Inflammatory macrophage treated with lipopolysaccharide for 1 hour (primary cell): ENCODE data around the gene UNKL.

ENCODE experiments used
- DNase-seq, 2 donors: peaks; one replicate each; pipeline ENCODE4 v3.0.0-alpha.2; 2020 to 2022

UNKL gene

DNA sequence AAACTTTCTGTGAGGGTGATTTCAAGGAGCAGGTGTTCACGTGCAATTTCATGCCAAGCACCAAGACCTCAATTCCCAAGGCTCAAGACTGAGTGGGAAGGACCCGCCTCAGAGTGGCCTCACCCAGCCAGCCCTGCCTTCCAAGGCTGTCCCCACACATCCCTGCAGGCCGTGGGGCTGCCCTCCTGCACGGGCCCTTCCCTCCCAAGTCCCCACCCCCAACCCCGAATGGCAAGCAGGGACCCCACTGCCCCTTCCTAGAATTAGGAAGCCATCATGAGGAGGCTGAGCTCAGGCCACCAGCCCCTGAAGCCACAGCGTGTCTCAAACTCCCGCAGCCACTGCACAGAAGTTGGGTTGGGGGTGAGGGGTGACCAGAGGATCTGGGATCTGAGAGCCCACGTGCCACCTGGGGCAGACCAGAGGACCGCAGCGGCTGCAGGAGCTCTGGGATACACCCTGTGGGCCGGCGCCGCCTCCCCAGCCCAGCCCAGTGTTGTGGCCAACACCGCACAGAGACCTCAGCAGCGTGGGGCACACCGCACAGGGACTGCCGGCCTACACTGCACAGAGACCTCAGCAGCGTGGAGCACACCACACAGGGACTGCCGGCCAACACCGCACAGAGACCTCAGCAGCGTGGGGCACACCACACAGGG lies 42.1 kb downstream of the UNKL start:
- DNase-seq = no peak

DNA sequence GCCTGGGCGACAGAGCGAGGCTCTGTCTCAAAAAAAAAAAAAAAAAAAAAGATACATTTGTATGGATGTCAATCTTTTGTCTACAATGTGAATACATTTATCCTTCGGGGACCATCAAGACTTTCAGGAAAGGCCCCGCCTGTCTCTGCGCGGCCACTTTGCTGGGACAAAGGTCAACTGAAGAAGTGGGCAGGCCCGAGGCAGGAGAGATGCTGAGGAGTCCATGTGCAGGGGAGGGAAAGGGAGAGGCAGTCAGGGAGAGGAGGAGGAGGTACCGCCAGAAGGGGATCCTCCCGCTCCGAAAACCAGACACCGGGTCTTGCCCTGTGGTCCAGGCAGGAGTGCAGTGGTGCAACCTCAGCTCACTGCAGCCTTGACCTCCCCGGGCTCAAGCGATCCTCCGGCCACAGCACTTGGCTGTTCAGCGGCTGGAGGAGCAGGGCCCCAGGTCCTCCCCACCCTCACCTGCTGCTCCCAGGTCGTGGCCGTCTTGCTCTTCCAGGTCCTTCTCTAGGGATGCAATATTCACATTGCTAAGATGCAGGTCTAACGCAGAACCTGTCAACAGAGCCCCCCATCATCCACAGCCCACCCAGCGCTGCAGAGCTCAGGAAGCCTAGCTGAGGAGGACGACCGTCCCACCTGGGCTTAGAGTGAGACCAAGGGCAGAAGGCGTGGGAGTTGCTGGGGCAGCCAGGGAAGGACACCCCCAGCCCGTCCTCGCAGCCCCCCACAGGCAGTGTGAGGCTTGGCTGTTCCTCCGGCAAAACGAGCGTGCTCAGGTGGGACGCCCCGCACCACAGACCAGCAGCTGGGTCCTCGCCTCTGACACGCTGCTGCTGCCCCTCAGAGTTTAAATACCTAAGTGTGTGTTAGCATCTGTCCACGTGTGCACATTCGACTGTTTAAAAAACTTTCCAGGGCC lies 43.2 kb downstream of the UNKL start:
- DNase-seq = no peak

DNA sequence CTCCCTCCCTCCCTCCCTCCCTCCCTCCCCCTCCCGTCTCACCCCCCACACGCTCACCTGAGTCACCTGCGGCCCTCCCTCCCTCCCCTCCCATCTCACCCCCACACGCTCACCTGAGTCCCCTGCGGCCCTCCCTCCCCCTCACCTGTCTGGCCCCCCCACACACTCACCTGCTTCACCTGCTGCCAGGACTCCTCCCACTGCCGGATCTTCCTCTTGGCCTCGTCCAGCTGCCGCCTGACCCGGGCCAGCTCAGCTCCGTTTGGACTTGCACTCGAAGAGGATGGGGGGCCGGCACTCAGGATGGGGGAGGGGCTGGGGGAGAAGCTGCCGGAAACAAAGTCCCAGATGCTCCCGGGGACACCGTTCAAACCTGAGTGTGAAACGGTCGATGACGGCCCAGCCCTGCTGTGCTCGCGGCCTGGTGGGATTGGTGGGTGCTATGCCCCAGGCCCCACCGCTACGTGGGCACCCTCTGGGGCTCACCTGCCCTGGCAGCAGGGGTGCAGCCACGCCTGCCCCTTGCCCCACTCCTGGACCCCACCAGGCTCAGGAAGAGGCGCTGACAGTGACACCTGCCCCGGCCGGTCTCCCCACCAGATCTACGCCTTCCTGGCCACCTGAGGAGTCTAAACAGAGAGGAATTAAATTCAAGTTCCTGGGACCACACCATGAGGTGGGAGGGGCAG lies 46.9 kb downstream of the UNKL start:
- no peak for DNase-seq

DNA sequence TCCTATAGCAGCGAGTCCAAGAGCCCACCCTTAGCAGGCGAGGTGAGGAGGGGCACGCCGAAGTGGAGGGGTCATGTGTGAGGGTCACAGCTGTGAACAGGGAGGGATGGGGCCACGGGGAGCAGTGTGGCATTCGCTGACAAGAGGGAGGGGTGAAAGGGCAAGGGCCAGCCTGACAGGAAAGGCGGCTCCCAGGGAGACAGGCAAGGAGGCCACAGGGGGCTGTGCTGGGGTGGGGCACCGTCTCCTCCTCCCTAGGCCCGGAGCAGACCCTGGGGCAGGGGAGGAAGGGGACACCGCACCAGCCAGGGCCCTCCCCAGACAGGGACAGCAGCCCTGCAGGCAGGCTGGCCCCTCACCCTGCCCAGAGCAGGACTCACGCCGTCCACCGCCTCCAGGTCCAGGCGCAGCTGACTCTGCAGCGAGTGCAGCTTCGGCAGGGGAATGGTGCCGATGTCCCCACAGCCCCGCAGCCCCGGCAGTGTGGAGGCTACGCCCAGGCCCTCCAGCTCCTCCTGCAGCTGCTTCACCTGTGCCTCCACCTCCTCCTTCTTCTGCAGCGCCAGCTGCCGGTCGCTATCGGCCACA lies 47.7 kb downstream of the UNKL start:
- DNase-seq = no peak

DNA sequence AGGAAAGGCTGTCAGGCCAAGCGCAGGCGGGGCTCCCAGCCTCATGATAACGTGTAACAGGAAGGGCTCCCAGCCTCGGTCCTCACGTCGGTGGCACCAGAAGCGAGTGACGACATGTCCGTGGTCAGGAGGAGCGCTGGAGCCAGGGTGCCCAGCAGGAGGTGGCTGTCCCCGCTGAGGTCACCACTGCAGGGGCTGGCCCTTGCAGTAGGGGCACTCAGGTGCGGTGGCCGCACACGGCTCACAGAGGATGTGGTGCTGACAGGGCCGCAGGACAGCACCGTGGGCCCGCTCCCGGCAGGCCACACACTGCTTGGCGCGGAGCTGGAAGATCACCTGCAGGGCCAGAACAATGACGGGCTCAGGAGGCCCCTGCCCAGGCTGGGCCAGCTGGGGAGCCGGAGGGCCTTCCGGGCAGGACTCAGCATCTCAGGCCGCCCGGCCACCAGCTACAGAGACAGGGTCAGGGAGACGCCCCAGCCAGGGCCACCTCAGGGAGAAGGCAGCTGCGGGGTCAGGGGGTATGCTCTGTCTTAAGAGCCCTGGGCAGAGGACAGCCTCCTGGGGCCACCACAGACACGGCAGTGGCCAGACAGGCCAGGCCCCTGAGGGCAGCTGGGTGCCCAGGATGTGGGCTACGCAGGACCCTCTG lies 48.3 kb downstream of the UNKL start:
- DNase-seq = no peak

DNA sequence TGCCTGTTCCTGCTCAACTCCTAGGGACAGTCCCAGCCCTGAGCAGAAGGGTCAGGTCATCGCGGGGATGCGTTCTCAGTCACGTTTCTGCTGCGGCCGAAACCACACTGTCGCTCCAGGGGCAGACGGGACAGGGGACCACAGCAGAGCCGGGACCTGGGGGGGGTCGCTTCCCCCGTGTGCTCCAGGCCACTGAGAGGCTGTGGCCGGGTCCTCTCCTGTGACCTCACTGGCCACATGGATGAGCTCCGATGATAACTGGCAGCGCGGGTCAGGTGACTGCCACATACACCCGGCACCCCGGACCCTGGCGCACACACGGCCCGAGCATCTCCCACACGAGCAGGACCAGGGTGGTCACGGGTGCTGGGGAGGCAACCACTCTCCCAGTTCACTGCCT lies 50.0 kb downstream of the UNKL start:
- DNase-seq = no peak

DNA sequence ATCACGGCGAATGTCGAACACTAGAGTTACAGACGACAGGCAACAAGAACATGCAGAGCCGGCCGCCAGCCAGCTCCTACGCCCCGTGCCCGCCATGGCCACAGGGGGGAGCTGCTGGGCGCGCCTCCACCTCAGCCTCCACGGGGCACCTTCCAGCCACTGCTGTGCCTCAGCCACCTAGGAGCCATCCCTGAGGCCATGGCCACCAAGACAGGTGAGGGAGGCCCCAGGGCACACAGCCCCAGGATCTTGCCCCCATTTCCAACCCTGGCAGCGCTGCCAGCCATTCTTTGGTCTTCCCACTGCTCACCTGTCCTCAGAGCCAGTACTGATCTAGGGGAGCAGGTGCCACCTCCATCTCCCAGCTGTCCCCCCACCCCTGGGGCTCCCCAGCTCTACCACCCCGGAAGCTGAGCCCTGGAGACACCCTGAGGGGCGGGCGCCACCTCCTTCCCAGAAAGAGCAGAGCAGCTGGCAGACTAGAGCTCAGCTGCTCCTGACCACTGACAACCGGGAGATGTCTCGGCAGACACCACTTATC lies 50.9 kb downstream of the UNKL start:
- DNase-seq = peak; percentile 21 to 60

DNA sequence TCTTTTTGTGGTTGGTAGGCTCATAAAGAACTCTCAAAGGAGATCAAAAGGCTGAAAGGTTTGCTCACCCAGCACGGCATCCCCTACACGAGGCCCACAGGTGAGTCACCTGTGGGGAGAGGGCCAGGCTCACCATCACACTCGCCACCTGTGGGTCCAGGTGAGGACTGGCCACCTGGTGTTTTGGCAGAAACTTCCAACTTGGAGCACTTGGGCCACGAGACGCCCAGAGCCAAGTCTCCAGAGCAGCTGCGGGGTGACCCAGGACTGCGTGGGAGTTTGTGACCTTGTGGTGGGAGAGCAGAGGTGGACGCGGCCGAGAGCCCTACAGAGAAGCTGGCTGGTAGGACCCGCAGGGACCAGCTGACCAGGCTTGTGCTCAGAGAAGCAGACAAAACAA lies 51.7 kb downstream of the UNKL start:
- DNase-seq = no peak

DNA sequence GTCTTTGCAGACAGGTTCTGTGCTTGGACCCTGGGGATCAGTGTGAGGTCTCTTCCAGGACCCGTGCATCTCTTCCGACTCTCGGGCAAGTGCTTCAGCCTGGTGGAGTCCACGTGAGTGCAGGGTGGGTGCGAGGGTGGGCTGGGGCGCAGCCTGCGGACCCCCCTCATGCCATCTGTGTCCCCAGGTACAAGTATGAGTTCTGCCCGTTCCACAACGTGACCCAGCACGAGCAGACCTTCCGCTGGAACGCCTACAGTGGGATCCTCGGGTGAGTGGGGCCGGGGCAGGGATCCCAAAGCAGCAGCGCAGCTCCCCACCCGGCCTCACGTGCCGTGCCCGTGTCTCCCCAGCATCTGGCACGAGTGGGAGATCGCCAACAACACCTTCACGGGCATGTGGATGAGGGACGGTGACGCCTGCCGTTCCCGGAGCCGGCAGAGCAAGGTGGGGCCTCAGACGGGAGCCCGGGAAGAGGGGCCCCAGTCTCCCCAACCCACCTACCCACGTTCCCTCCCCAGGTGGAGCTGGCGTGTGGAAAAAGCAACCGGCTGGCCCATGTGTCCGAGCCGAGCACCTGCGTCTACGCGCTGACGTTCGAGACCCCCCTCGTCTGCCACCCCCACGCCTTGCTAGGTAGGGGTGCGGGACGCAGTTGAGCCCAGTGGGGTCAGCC lies 52.7 kb downstream of the UNKL start:
- no peak for DNase-seq

DNA sequence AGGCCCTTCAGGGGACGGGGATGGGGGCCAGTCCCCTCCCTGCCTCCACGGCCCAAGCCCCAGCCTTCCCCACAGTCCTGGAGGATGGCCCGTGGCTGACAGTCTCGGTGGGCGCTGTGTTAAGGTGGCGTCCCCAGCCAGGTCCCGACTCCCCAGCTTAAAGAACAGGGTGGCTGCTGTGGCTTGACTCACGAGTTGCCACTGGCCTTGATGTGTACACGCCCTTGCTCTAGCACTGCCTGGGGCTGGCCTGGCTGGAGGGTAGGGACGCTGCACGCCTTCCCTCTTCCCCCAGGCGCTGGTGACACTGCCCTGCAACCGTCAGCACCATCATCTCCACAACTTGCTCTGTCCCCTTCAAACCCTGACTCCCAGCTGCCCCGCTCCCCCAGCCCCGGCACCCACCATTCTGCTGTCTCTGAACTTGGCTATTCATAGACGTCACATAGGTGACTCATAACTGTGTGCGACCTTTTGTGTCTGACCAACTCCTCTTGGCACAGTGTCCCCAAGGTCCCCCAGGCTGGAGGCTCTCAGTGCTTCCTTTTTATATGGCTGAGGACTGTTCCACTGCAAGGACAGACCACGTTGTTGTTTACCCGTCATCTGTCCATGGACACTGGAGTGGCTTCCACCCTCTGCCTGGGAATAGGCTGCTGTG lies 56.5 kb downstream of the UNKL start:
- DNase-seq = no peak

DNA sequence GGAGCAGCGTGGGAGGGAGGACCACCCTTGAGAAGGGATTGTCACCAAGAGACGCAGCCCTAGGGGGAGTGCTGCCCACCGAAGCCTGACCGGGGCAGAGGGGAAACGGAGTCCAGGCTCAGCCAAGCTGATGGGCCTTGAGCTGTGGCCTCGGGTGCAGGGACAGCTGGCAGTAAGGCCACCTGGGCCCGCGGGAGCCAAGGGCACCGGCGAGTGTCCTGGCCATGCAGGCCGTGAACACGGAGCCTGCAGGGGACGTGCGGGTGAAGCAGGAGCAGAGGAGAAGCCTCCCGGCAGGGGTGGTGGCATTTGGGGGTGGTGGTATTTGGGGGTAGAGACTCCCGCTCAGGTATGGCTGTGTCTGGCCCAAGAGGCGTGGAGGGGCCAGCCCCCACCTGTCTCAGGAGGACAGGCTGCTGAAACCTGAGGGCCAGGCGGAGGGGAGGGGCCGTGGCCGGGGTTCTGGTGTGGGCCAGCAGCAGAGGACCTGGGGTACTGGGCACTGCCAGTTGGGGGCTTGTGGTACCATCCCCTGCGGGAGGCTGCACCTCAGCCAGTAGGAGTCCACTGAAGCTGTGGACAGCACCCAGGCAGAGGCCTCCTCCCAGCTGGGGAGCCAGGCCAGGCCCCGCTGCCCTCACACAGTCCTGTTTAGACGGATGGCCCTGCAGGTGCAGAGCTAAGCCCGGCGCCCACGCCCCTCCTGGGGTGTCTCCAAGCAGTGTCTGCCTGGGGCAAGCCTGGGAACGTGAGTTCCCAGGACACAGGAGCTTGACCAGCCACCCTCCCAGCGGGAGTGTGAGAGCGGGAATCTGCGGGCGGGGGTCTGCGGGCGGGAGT lies 58.2 kb downstream of the UNKL start:
- no peak for DNase-seq

DNA sequence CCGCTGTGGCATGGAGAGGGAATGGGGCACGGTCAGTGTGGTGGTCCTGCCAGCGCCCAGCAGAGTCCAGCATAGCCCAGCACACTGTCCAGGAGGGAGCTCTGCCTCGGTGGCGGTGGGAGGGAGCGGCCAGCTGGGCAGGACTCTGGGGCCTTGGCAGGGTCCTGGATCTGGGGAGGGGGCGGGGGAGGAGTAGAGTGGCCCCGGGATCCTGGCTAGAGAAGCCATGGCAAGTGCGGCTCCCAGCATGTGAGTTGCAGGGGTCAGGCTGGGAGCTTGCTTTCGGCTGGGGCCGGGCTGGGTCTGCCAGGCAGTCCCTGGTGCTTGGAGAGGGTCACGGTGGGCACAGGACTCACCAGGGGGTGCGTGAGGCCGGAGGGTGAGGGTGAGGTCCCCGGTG lies 58.9 kb downstream of the UNKL start:
- no peak for DNase-seq

DNA sequence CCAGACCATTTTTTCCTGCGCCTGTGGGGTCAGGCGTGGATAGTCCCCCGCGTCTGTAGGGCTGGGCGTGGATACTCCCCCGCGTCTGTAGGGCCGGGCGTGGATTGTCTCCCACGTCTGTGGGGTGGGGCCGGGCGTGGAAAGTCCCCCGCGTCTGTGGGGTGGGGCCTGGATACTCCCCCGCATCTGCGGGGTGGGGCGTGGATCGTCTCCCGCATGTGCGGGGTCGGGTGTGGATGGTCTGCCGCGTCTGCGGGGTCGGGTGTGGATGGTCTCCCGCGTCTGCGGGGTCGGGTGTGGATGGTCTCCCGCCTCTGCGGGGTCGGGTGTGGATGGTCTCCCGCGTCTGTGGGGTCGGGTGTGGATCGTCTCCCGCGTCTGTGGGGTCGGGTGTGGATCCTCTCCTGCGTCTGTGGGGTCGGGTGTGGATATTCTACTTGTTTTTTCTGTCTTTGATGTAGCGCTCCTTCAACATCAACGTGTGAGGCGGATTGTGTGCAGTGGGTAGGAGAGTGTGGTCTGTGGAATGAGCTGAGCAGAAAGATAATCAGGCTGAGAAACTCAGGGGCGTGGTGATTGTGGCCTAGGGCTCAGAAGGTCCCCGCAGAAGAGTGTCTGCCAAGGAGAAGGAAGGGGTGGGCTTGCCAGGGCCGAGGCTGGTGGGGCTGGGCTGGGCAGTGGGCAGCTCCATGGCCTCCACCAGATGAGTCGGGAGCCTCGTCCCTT lies 59.5 kb downstream of the UNKL start:
- DNase-seq = no peak

DNA sequence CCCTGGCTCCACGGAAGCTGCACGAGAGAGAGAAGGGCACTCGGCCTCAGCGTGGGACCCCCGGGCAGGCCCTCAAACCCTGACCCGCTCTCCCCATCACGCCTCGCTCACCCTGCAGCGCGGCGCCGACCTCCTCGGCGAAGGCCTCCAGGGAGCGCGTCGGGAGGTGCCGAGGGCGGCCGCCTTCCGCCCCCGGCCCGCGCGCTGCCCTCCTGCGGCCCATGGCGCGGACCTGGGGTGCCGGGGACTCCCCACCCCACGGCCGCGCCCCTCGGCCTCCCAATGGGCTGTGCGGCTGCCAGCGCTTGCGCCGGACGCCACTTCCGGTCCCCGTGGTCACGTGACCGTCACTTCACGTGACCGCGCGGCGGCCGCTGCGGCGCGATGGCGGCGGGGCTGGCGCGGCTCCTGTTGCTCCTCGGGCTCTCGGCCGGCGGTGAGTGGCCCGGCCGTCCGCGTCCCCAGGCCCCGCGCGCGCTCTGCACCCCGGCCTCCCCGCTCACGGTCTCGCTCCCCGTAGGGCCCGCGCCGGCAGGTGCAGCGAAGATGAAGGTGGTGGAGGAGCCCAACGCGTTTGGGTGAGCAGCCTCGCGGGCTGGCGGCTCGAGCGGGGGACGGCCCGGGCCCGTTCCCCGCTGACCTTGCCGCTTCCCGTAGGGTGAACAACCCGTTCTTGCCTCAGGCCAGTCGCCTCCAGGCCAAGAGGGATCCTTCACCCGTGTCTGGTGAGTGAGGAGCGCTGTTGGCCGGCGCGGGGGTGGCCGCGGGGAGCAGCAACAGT lies 62.7 kb downstream of the UNKL start, which contains the start of the genes GNPTG and TSR3:
Gene GNPTG, plus strand, starts transcription at position 350 of the 781 bp plus-strand sequence. Its CDS starts 35 bp downstream, at position 385.
Gene TSR3, minus strand, starts transcription at position 297 of the 781 bp plus-strand sequence. Its CDS starts 74 bp downstream, at position 223.
- peak; percentile 88 to 92 for DNase-seq

DNA sequence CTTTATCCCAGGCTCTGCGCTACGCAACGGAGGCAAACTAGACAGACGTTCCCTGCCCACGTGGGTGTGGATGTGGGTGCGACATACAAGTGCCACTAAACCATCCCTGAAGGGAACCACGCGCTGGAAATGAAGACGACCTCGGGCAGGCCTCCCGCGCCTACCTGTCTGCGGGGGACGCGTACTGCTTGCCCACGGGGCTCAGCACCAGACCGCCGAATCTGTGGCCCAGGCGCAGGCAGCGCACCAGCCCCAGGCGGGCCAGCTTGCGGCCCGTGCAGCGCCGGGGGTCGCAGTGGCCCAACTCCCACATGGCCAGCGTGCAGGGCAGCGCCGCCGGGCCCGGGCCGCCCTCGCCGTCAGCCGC lies 63.3 kb downstream of the UNKL start:
- no peak for DNase-seq

DNA sequence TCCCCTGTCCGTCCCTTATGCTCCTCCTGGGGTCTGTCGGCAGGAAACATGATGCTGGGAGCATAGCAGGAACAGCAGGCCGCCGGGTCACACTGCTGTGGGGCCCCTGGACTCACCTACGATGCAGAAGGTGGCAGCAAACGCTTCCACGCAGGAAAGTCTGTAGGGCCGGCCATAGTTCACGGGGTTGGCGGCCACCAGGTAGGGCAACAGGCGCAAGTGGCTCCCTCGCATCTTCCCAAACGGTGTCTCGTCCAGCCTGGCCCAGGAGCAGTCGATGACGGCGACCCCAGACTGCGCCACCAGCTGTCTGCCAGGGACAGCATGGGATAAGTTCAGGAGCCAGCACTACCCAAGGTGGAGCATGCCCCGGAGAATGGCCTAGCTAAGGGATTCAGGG lies 63.8 kb downstream of the UNKL start:
- DNase-seq = no peak

DNA sequence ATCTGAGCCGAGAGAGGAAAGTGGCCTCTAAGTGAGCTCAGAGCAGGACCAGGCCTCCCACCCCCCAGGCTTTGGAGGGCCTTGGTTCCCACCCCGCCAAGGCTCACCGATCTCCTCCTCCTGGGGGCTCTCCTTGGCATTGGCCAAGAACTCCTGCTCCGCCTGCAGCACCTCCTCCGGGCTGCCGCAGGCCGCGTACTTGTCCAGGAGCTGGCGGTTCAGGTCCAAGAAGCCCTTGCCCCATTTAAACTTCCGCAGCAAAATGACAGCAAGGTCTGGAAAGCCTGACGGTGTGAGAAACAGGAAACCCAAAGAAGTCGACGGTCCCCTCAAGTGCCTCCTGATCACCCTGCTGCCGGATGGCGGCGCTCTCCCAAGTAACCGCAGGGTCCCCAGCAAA lies 64.6 kb downstream of the UNKL start:
- no peak for DNase-seq

DNA sequence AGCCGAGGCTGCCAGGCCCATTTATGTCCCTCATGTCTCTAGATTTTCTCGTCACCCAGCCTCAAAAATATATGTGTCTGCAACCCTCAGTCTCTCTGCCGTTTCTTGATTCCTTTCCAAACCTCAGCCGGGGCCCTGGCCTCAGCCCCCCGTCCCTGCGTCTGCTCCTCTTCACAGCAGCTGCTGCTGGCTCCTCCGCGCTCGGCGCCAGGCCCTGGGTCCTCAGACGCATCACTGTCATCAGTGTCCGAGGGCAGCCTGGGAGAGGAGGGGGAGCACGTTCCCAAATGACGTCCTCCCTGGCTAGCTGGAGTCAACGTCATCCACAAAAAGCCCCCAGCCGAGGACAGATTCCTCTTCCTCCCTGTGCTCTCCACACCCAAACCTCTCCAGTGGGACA lies 65.2 kb downstream of the UNKL start:
- DNase-seq = no peak

DNA sequence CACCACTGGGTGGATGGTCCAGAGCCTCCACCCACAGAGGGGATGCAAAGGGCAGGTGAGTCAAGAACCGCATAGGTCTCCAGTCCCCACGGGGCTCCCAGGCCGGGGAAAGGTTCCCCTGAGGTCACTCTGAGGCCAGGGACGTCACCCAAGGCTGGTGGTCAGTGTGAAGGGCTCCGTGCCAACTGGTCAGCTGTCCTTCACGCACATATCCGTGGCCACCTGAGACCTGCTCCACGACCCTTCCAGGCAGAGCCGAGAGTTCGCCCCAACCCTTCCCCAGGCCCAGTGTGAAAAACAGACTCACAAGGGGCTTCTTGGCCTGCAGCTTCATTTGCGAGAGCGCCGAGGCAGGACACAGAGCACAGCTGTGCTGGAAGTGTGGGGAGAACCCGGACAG lies 65.6 kb downstream of the UNKL start:
- DNase-seq = no peak
